Measurements from ENCODE around the gene IFNA5.

Gene IFNA5

GRCh38 chr9:21265421-21266189 is 39.5 kb downstream of the IFNA5 start:
- TF ChIP-seq TAF1 (IDR thresholded peaks at IDR 0.05; ENCODE audit: low read depth, low read length): no peak
- no peak for TF ChIP-seq POLR2A (IDR thresholded peaks at IDR 0.05; ENCODE audit: low read depth, low read length)
- no peak for TF ChIP-seq SPI1 (IDR thresholded peaks at IDR 0.05; ENCODE audit: low read depth, low read length)
- FAIRE-seq (no peak), DNase-seq (ENCODE audit: insufficient read length, low spot score) (no peak)

GRCh38 chr9:21255538-21256212 is 49.4 kb downstream of the IFNA5 start:
- DNase-seq (ENCODE audit: insufficient read length, low spot score) (no peak), FAIRE-seq (peak; percentile 87)
- TF ChIP-seq POLR2AphosphoS5 (IDR thresholded peaks at IDR 0.05; ENCODE audit: low read depth, low read length) (no peak), TAF1 (IDR thresholded peaks at IDR 0.05; ENCODE audit: low read depth, low read length) (no peak), POU2F2 (IDR thresholded peaks at IDR 0.05; ENCODE audit: low read depth, low read length) (no peak)
